SJCRH30 (cell line): ENCODE results near the gene BTBD9. TPM values are rescaled to one million over a fixed set of nuclear protein-coding genes. Genes with fewer than 3 reads are reported as not detected.

ENCODE experiments used
- DNase-seq, 2 experiments: peaks; one replicate each; pipeline ENCODE4 v3.0.0-alpha.2; 2015 to 2020
- H3K27ac ChIP-seq: fragments of 250-450 bp; sonication (Bioruptor Pico); 2 replicates; pipeline ENCODE4 v1.5.1; 2020; ENCODE audit warnings: mild to moderate bottlenecking, moderate library complexity
- H3K27me3 ChIP-seq: fragments of 250-450 bp; sonication (Bioruptor Pico); 2 replicates; pipeline ENCODE4 v1.5.1; 2020; ENCODE audit warnings: mild to moderate bottlenecking, moderate library complexity
- H3K36me3 ChIP-seq: fragments of 250-450 bp; sonication (Bioruptor Pico); 2 replicates; pipeline ENCODE4 v1.5.1; 2020; ENCODE audit warnings: mild to moderate bottlenecking, moderate library complexity
- H3K4me1 ChIP-seq: fragments of 250-450 bp; sonication (Bioruptor Pico); 2 replicates; pipeline ENCODE4 v1.5.1; 2020; ENCODE audit warnings: mild to moderate bottlenecking, moderate library complexity
- H3K4me3 ChIP-seq: fragments of 250-450 bp; sonication (Bioruptor Pico); 2 replicates; pipeline ENCODE4 v1.5.1; 2020; ENCODE audit warnings: mild to moderate bottlenecking, moderate library complexity
- H3K9me3 ChIP-seq: fragments of 250-450 bp; sonication (Bioruptor Pico); replicated peaks from 2 replicates; pipeline ENCODE4 v1.5.1; 2020; ENCODE audit warnings: mild to moderate bottlenecking, moderate library complexity
- total RNA-seq: library from RNA; depleted of rRNA; stranded (reverse); fragments of >200 nt; shearing (Covaris generic); gene quantifications from 2 replicates; pipeline ENCODE4 v1.2.3, GENCODE V29; 2014

BTBD9 gene
- total RNA-seq, 1 experiment from 2014 or later = 6.2 TPM

GRCh38 chr6:38187325-38187724 is 452.4 kb downstream of the BTBD9 start:
- H3K27ac ChIP-seq = no peak overlapping the region
- DNase-seq = no peak
- no peaks in the 10 kb centered on the region for H3K27me3 ChIP-seq
- H3K36me3 ChIP-seq = no peaks in the 10 kb centered on the region
- no peak overlapping the region for H3K4me3 ChIP-seq
- no peaks in the 10 kb centered on the region for H3K4me1 ChIP-seq
- H3K9me3 ChIP-seq = no peaks in the 10 kb centered on the region

GRCh38 chr6:38185752-38186151 is 454.0 kb downstream of the BTBD9 start:
- no peak overlapping the region for H3K27ac ChIP-seq
- no peaks in the 10 kb centered on the region for H3K27me3 ChIP-seq
- H3K36me3 ChIP-seq = no peaks in the 10 kb centered on the region
- H3K4me3 ChIP-seq = no peak overlapping the region
- DNase-seq = no peak
- no peaks in the 10 kb centered on the region for H3K4me1 ChIP-seq
- no peaks in the 10 kb centered on the region for H3K9me3 ChIP-seq

GRCh38 chr6:38185244-38185643 is 454.5 kb downstream of the BTBD9 start:
- DNase-seq = no peak
- H3K36me3 ChIP-seq = no peaks in the 10 kb centered on the region
- no peak overlapping the region for H3K27ac ChIP-seq

GRCh38 chr6:38184585-38185080 is 455.1 kb downstream of the BTBD9 start:
- DNase-seq = no peak

More at GRCh38 chr6:38185244-38185643, 454.5 kb downstream of the BTBD9 start:
- H3K4me1 ChIP-seq = no peaks in the 10 kb centered on the region
- H3K27me3 ChIP-seq = no peaks in the 10 kb centered on the region
- H3K9me3 ChIP-seq = no peaks in the 10 kb centered on the region
- H3K4me3 ChIP-seq = no peak overlapping the region

GRCh38 chr6:38183856-38184584 is 455.7 kb downstream of the BTBD9 start:
- H3K9me3 ChIP-seq = no peaks in the 10 kb centered on the region
- H3K27me3 ChIP-seq = no peaks in the 10 kb centered on the region
- no peak for DNase-seq
- H3K4me3 ChIP-seq = no peak overlapping the region
- H3K4me1 ChIP-seq = no peaks in the 10 kb centered on the region
- H3K27ac ChIP-seq = no peak overlapping the region
- H3K36me3 ChIP-seq = no peaks in the 10 kb centered on the region

More at GRCh38 chr6:38184585-38185080, 455.1 kb downstream of the BTBD9 start:
- H3K27me3 ChIP-seq = no peaks in the 10 kb centered on the region
- H3K4me3 ChIP-seq = no peak overlapping the region
- no peak overlapping the region for H3K27ac ChIP-seq
- no peaks in the 10 kb centered on the region for H3K9me3 ChIP-seq
- H3K36me3 ChIP-seq = no peaks in the 10 kb centered on the region
- no peaks in the 10 kb centered on the region for H3K4me1 ChIP-seq

GRCh38 chr6:38182426-38182825 is 457.3 kb downstream of the BTBD9 start:
- H3K4me1 ChIP-seq = no peaks in the 10 kb centered on the region
- H3K27ac ChIP-seq = no peak overlapping the region
- no peaks in the 10 kb centered on the region for H3K27me3 ChIP-seq
- no peaks in the 10 kb centered on the region for H3K9me3 ChIP-seq
- DNase-seq = no peak
- no peaks in the 10 kb centered on the region for H3K36me3 ChIP-seq
- no peak overlapping the region for H3K4me3 ChIP-seq

GRCh38 chr6:38180586-38180985 is 459.1 kb downstream of the BTBD9 start:
- Histone ChIP-seq H3K4me3 (no peak overlapping the region), H3K4me1 (no peaks in the 10 kb centered on the region), H3K9me3 (no peaks in the 10 kb centered on the region), H3K36me3 (no peaks in the 10 kb centered on the region), H3K27me3 (no peaks in the 10 kb centered on the region), H3K27ac (no peak overlapping the region)
- no peak for DNase-seq

- H3K27me3 ChIP-seq = no peaks in the 10 kb centered on the region
- DNase-seq = no peak
- no peak overlapping the region for H3K4me3 ChIP-seq
- no peaks in the 10 kb centered on the region for H3K4me1 ChIP-seq
- no peaks in the 10 kb centered on the region for H3K9me3 ChIP-seq
- H3K27ac ChIP-seq = no peak overlapping the region
- no peaks in the 10 kb centered on the region for H3K36me3 ChIP-seq
Observed at GRCh38 chr6:38179794-38180430, 459.8 kb downstream of the BTBD9 start.

- no peak overlapping the region for H3K4me3 ChIP-seq
- no peak for DNase-seq
Observed at GRCh38 chr6:38179300-38179699, 460.4 kb downstream of the BTBD9 start.

GRCh38 chr6:38178584-38178886 is 461.2 kb downstream of the BTBD9 start:
- Histone ChIP-seq H3K27me3 (no peaks in the 10 kb centered on the region), H3K9me3 (no peaks in the 10 kb centered on the region), H3K36me3 (no peaks in the 10 kb centered on the region), H3K4me3 (no peak overlapping the region), H3K4me1 (no peaks in the 10 kb centered on the region), H3K27ac (no peak overlapping the region)
- DNase-seq = no peak

More at GRCh38 chr6:38179300-38179699, 460.4 kb downstream of the BTBD9 start:
- H3K36me3 ChIP-seq = no peaks in the 10 kb centered on the region
- H3K27ac ChIP-seq = no peak overlapping the region
- no peaks in the 10 kb centered on the region for H3K4me1 ChIP-seq
- H3K9me3 ChIP-seq = no peaks in the 10 kb centered on the region
- no peaks in the 10 kb centered on the region for H3K27me3 ChIP-seq

- H3K4me1 ChIP-seq = no peaks in the 10 kb centered on the region
- no peaks in the 10 kb centered on the region for H3K36me3 ChIP-seq
- H3K27ac ChIP-seq = no peak overlapping the region
- DNase-seq = no peak
- no peaks in the 10 kb centered on the region for H3K27me3 ChIP-seq
- H3K4me3 ChIP-seq = no peak overlapping the region
- H3K9me3 ChIP-seq = no peaks in the 10 kb centered on the region
Observed at GRCh38 chr6:38177882-38178583, 461.7 kb downstream of the BTBD9 start.

- no peaks in the 10 kb centered on the region for H3K27me3 ChIP-seq
- no peaks in the 10 kb centered on the region for H3K9me3 ChIP-seq
- H3K27ac ChIP-seq = no peak overlapping the region
- no peaks in the 10 kb centered on the region for H3K4me1 ChIP-seq
- no peak for DNase-seq
- H3K4me3 ChIP-seq = no peak overlapping the region
- no peaks in the 10 kb centered on the region for H3K36me3 ChIP-seq
Observed at GRCh38 chr6:38176797-38177751, 462.7 kb downstream of the BTBD9 start.

GRCh38 chr6:38175786-38176185 is 463.9 kb downstream of the BTBD9 start:
- no peaks in the 10 kb centered on the region for H3K27me3 ChIP-seq
- DNase-seq = no peak
- no peaks in the 10 kb centered on the region for H3K36me3 ChIP-seq
- H3K9me3 ChIP-seq = no peaks in the 10 kb centered on the region
- no peaks in the 10 kb centered on the region for H3K4me1 ChIP-seq
- H3K27ac ChIP-seq = no peak overlapping the region
- H3K4me3 ChIP-seq = no peak overlapping the region

- Histone ChIP-seq H3K27me3 (no peaks in the 10 kb centered on the region), H3K4me1 (peaks cover 5% of the 10 kb centered on the region; the same call in 1 of the 2 replicates), H3K4me3 (no peak overlapping the region), H3K27ac (no peak overlapping the region), H3K36me3 (no peaks in the 10 kb centered on the region), H3K9me3 (no peaks in the 10 kb centered on the region)
- DNase-seq = no peak
Observed at GRCh38 chr6:38174806-38175495, 464.8 kb downstream of the BTBD9 start.
